ENCODE data around the gene ARAP3.

ARAP3 gene

GRCh38 chr5:141713616-141714309, 31.7 kb upstream of the ARAP3 start:
- H4K5ac ChIP-seq (ENCODE audit: low read length), result no peak overlapping the region
- no peak overlapping the region for H3K23ac ChIP-seq (ENCODE audit: low read length)
- no peaks in the 10 kb centered on the region for H3K79me2 ChIP-seq (ENCODE audit: control insufficient read depth, insufficient read depth, low read length)
- no peak overlapping the region for H3K4me3 ChIP-seq (ENCODE audit: low read length)
- H3K4me1 ChIP-seq (ENCODE audit: control insufficient read depth, low read depth, low read length), result peaks cover 4% of the 10 kb centered on the region
- no peak overlapping the region for H2BK5ac ChIP-seq (ENCODE audit: low read length)
- no peak overlapping the region for H3K4me2 ChIP-seq (ENCODE audit: low read length)
- no peak overlapping the region for H4K8ac ChIP-seq (ENCODE audit: low read depth, low read length)
- H3K56ac ChIP-seq (ENCODE audit: low read length), result no peak overlapping the region
- no CpG with 5 or more reads among the region's 7 CpGs for WGBS (ENCODE audit: extremely low coverage, insufficient coverage, low lambda C conversion rate)
- DNase-seq, result no peak
- H2AK5ac ChIP-seq (ENCODE audit: low read length), result no peak overlapping the region
- H3K36me3 ChIP-seq (ENCODE audit: control insufficient read depth, insufficient read depth, low read length), result no peaks in the 10 kb centered on the region
- H3K4ac ChIP-seq (ENCODE audit: low read depth, low read length), result no peak overlapping the region
- no peaks in the 10 kb centered on the region for H3K79me1 ChIP-seq (ENCODE audit: low read length)
- no peak overlapping the region for H3K9ac ChIP-seq (ENCODE audit: low read length)
- no peak overlapping the region for H3K27ac ChIP-seq (ENCODE audit: low read depth, low read length)
- no peak overlapping the region for H3K18ac ChIP-seq (ENCODE audit: low read length)
- no peak overlapping the region for H2BK120ac ChIP-seq (ENCODE audit: low read depth, low read length)
- no peaks in the 10 kb centered on the region for H3K27me3 ChIP-seq (ENCODE audit: insufficient read depth, low read length, poor library complexity)
- no peak overlapping the region for H2BK15ac ChIP-seq (replicated peaks; ENCODE audit: low read depth)

GRCh38 chr5:141711687-141712086, 29.7 kb upstream of the ARAP3 start:
- Histone ChIP-seq H4K8ac (ENCODE audit: low read depth, low read length) (no peak overlapping the region), H2AK5ac (ENCODE audit: low read length) (no peak overlapping the region), H2BK15ac (replicated peaks; ENCODE audit: low read depth) (no peak overlapping the region), H3K79me2 (ENCODE audit: control insufficient read depth, insufficient read depth, low read length) (no peaks in the 10 kb centered on the region), H3K9ac (ENCODE audit: low read length) (no peak overlapping the region), H3K4ac (ENCODE audit: low read depth, low read length) (no peak overlapping the region), H3K36me3 (ENCODE audit: control insufficient read depth, insufficient read depth, low read length) (no peaks in the 10 kb centered on the region), H3K4me1 (ENCODE audit: control insufficient read depth, low read depth, low read length) (peaks cover 4% of the 10 kb centered on the region), H3K18ac (ENCODE audit: low read length) (no peak overlapping the region), H3K27me3 (ENCODE audit: insufficient read depth, low read length, poor library complexity) (no peaks in the 10 kb centered on the region), H3K23ac (ENCODE audit: low read length) (no peak overlapping the region), H2BK120ac (ENCODE audit: low read depth, low read length) (no peak overlapping the region), H3K79me1 (ENCODE audit: low read length) (no peaks in the 10 kb centered on the region), H3K27ac (ENCODE audit: low read depth, low read length) (no peak overlapping the region), H3K4me3 (ENCODE audit: low read length) (no peak overlapping the region), H4K5ac (ENCODE audit: low read length) (no peak overlapping the region), H3K4me2 (ENCODE audit: low read length) (no peak overlapping the region), H3K56ac (ENCODE audit: low read length) (no peak overlapping the region), H2BK5ac (ENCODE audit: low read length) (no peak overlapping the region)
- DNase-seq, result no peak
- no CpG with 5 or more reads among the region's 6 CpGs for WGBS (ENCODE audit: extremely low coverage, insufficient coverage, low lambda C conversion rate)

- H3K4ac ChIP-seq (ENCODE audit: low read depth, low read length), result no peak overlapping the region
- no peaks in the 10 kb centered on the region for H3K36me3 ChIP-seq (ENCODE audit: control insufficient read depth, insufficient read depth, low read length)
- H3K4me2 ChIP-seq (ENCODE audit: low read length), result no peak overlapping the region
- H3K79me1 ChIP-seq (ENCODE audit: low read length), result no peaks in the 10 kb centered on the region
- no peak for DNase-seq
- no peaks in the 10 kb centered on the region for H3K79me2 ChIP-seq (ENCODE audit: control insufficient read depth, insufficient read depth, low read length)
- H2BK5ac ChIP-seq (ENCODE audit: low read length), result no peak overlapping the region
- WGBS (ENCODE audit: extremely low coverage, insufficient coverage, low lambda C conversion rate), result no CpG with 5 or more reads among the region's 6 CpGs
- H3K27me3 ChIP-seq (ENCODE audit: insufficient read depth, low read length, poor library complexity), result no peaks in the 10 kb centered on the region
- H4K8ac ChIP-seq (ENCODE audit: low read depth, low read length), result no peak overlapping the region
- no peak overlapping the region for H3K23ac ChIP-seq (ENCODE audit: low read length)
- H2BK15ac ChIP-seq (replicated peaks; ENCODE audit: low read depth), result no peak overlapping the region
- H2AK5ac ChIP-seq (ENCODE audit: low read length), result no peak overlapping the region
- no peak overlapping the region for H2BK120ac ChIP-seq (ENCODE audit: low read depth, low read length)
- H3K27ac ChIP-seq (ENCODE audit: low read depth, low read length), result no peak overlapping the region
- H3K56ac ChIP-seq (ENCODE audit: low read length), result no peak overlapping the region
- no peak overlapping the region for H3K18ac ChIP-seq (ENCODE audit: low read length)
- H3K4me3 ChIP-seq (ENCODE audit: low read length), result no peak overlapping the region
- no peak overlapping the region for H4K5ac ChIP-seq (ENCODE audit: low read length)
- H3K9ac ChIP-seq (ENCODE audit: low read length), result no peak overlapping the region
- H3K4me1 ChIP-seq (ENCODE audit: control insufficient read depth, low read depth, low read length), result no peaks in the 10 kb centered on the region
These were observed 27.8 kb upstream of the ARAP3 start for GRCh38 chr5:141709699-141710267.

GRCh38 chr5:141708016-141708415, 26.0 kb upstream of the ARAP3 start:
- no peaks in the 10 kb centered on the region for H3K79me2 ChIP-seq (ENCODE audit: control insufficient read depth, insufficient read depth, low read length)
- H3K23ac ChIP-seq (ENCODE audit: low read length), result no peak overlapping the region
- no peak overlapping the region for H3K9ac ChIP-seq (ENCODE audit: low read length)
- no peak overlapping the region for H3K18ac ChIP-seq (ENCODE audit: low read length)
- no peaks in the 10 kb centered on the region for H3K79me1 ChIP-seq (ENCODE audit: low read length)
- H4K5ac ChIP-seq (ENCODE audit: low read length), result no peak overlapping the region
- H2BK15ac ChIP-seq (replicated peaks; ENCODE audit: low read depth), result no peak overlapping the region
- H3K4me2 ChIP-seq (ENCODE audit: low read length), result no peak overlapping the region
- no peak for DNase-seq
- no peaks in the 10 kb centered on the region for H3K36me3 ChIP-seq (ENCODE audit: control insufficient read depth, insufficient read depth, low read length)
- H3K4me3 ChIP-seq (ENCODE audit: low read length), result no peak overlapping the region
- peaks cover 15% of the 10 kb centered on the region for H3K27me3 ChIP-seq (ENCODE audit: insufficient read depth, low read length, poor library complexity)
- no peak overlapping the region for H2BK5ac ChIP-seq (ENCODE audit: low read length)
- H4K8ac ChIP-seq (ENCODE audit: low read depth, low read length), result no peak overlapping the region
- no CpG with 5 or more reads among the region's 9 CpGs for WGBS (ENCODE audit: extremely low coverage, insufficient coverage, low lambda C conversion rate)
- H2BK120ac ChIP-seq (ENCODE audit: low read depth, low read length), result no peak overlapping the region
- no peak overlapping the region for H2AK5ac ChIP-seq (ENCODE audit: low read length)
- peaks cover 5% of the 10 kb centered on the region for H3K4me1 ChIP-seq (ENCODE audit: control insufficient read depth, low read depth, low read length)
- no peak overlapping the region for H3K56ac ChIP-seq (ENCODE audit: low read length)
- no peak overlapping the region for H3K27ac ChIP-seq (ENCODE audit: low read depth, low read length)
- no peak overlapping the region for H3K4ac ChIP-seq (ENCODE audit: low read depth, low read length)

- Histone ChIP-seq H3K79me1 (ENCODE audit: low read length) (no peaks in the 10 kb centered on the region), H4K5ac (ENCODE audit: low read length) (no peak overlapping the region), H3K36me3 (ENCODE audit: control insufficient read depth, insufficient read depth, low read length) (no peaks in the 10 kb centered on the region), H3K9ac (ENCODE audit: low read length) (no peak overlapping the region), H3K27ac (ENCODE audit: low read depth, low read length) (no peak overlapping the region), H4K8ac (ENCODE audit: low read depth, low read length) (no peak overlapping the region), H3K18ac (ENCODE audit: low read length) (no peak overlapping the region), H2BK5ac (ENCODE audit: low read length) (no peak overlapping the region), H3K4me3 (ENCODE audit: low read length) (no peak overlapping the region), H3K4me1 (ENCODE audit: control insufficient read depth, low read depth, low read length) (peaks cover 5% of the 10 kb centered on the region), H3K56ac (ENCODE audit: low read length) (no peak overlapping the region), H3K4me2 (ENCODE audit: low read length) (no peak overlapping the region), H3K27me3 (ENCODE audit: insufficient read depth, low read length, poor library complexity) (peaks cover 15% of the 10 kb centered on the region), H2BK15ac (replicated peaks; ENCODE audit: low read depth) (no peak overlapping the region), H2BK120ac (ENCODE audit: low read depth, low read length) (no peak overlapping the region), H2AK5ac (ENCODE audit: low read length) (no peak overlapping the region), H3K4ac (ENCODE audit: low read depth, low read length) (no peak overlapping the region), H3K79me2 (ENCODE audit: control insufficient read depth, insufficient read depth, low read length) (no peaks in the 10 kb centered on the region), H3K23ac (ENCODE audit: low read length) (no peak overlapping the region)
- no CpG with 5 or more reads among the region's 8 CpGs for WGBS (ENCODE audit: extremely low coverage, insufficient coverage, low lambda C conversion rate)
- no peak for DNase-seq
These were observed 25.5 kb upstream of the ARAP3 start for GRCh38 chr5:141707510-141707909.

- H3K4me1 ChIP-seq (ENCODE audit: control insufficient read depth, low read depth, low read length), result peaks cover 5% of the 10 kb centered on the region
- no peak overlapping the region for H3K4ac ChIP-seq (ENCODE audit: low read depth, low read length)
- WGBS (ENCODE audit: extremely low coverage, insufficient coverage, low lambda C conversion rate), result no CpG with 5 or more reads among the region's 3 CpGs
- no peak overlapping the region for H3K23ac ChIP-seq (ENCODE audit: low read length)
- H3K79me2 ChIP-seq (ENCODE audit: control insufficient read depth, insufficient read depth, low read length), result no peaks in the 10 kb centered on the region
- H4K8ac ChIP-seq (ENCODE audit: low read depth, low read length), result no peak overlapping the region
- no peaks in the 10 kb centered on the region for H3K79me1 ChIP-seq (ENCODE audit: low read length)
- no peak overlapping the region for H2BK15ac ChIP-seq (replicated peaks; ENCODE audit: low read depth)
- no peak overlapping the region for H3K27ac ChIP-seq (ENCODE audit: low read depth, low read length)
- H3K27me3 ChIP-seq (ENCODE audit: insufficient read depth, low read length, poor library complexity), result peaks cover 17% of the 10 kb centered on the region
- no peak overlapping the region for H2BK5ac ChIP-seq (ENCODE audit: low read length)
- H2BK120ac ChIP-seq (ENCODE audit: low read depth, low read length), result no peak overlapping the region
- H3K9ac ChIP-seq (ENCODE audit: low read length), result no peak overlapping the region
- H3K36me3 ChIP-seq (ENCODE audit: control insufficient read depth, insufficient read depth, low read length), result no peaks in the 10 kb centered on the region
- H4K5ac ChIP-seq (ENCODE audit: low read length), result no peak overlapping the region
- H3K56ac ChIP-seq (ENCODE audit: low read length), result no peak overlapping the region
- H3K4me3 ChIP-seq (ENCODE audit: low read length), result no peak overlapping the region
- DNase-seq, result no peak
- no peak overlapping the region for H2AK5ac ChIP-seq (ENCODE audit: low read length)
- H3K18ac ChIP-seq (ENCODE audit: low read length), result no peak overlapping the region
- H3K4me2 ChIP-seq (ENCODE audit: low read length), result no peak overlapping the region
These were observed 24.1 kb upstream of the ARAP3 start for GRCh38 chr5:141706121-141706520.
